ENCODE data around the gene USP53.
"Not testable (repeated sequence)": the region's sequence is repeated elsewhere in the genome, so short reads cannot be mapped to it uniquely, and the experiment has no call there.

Gene USP53

GRCh38 chr4:119229908-119230687 is 17.6 kb downstream of the USP53 start:
- no peak for DNase-seq

DNA sequence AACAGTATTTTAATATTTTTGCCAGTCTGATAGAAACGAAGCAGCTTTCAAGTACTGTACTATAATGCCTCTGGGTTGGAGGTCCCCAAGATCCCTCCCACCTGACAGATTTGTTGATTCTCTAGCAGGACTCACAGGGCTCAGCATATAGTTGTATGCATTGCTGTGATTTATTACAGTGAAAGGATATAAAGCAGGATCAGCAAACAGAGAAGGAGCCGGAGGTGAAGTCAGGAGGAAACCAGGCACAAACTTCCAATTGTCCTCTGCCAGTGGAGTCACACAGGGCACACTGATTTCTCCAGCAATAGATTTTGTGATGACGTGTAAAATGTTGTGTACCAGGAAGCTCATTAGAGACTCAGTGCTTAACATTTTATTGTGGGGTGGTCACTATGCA is 19.0 kb downstream of the USP53 start:
- no peak for DNase-seq

DNA sequence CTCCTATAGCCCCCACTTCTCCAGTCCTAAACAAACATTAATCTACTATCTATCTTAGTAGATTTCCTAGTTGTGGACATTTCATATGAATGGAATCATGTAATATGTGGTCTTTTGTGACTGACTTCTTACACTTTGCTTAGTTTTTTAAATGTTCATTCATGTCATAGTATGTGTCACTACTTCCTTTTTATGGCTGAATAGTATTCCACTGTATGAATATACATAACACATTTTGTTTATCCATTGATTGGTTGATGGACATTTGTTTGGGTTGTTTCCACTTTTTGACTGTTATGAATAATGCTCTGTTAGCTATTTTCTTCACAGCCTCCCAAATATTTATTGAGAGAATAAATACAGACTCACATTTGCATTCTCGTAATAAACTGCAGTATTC is 19.8 kb downstream of the USP53 start:
- no peak for DNase-seq

DNA sequence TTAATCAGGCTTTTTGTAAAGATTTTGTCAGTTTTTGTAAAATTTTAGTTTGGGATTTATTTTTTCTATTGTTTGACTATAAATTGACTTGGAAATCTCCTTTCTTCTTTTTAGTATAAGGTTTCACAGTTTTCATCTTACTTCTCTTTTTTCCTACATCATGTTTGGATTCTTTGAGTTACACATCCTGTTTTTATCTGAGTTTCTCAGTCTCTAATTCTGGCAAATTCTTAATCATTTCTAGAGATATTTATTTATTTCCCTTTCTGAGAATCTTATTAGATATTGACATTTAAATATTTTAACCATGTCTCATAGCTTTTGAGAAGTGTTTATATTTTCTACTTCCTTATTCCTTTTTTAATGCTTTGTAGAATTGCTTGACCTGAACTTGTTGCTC is 20.7 kb downstream of the USP53 start:
- DNase-seq = no peak

GRCh38 chr4:119233750-119234149 is 21.2 kb downstream of the USP53 start:
- DNase-seq = no peak

GRCh38 chr4:119237201-119237600 is 24.7 kb downstream of the USP53 start:
- no peak for DNase-seq

DNA sequence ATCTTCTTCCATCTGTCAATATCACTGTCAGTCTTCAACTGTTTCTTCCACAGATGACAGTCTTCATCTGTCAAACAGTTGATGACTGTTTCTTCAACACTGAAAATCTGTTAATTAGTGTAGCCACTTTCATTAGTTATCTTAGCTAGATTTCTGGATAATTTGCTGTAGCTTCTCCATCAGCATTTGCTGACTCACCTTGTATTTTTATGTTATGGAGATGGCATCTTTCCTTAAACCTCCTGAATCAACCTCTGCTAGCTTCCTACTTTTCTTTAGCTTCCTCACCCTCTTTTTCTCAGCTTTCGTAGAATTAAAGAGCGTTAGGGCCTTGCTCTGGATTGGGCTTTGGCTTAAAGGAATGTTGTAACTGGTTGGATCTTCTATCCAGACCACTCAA is 25.1 kb downstream of the USP53 start:
- DNase-seq = no peak

DNA sequence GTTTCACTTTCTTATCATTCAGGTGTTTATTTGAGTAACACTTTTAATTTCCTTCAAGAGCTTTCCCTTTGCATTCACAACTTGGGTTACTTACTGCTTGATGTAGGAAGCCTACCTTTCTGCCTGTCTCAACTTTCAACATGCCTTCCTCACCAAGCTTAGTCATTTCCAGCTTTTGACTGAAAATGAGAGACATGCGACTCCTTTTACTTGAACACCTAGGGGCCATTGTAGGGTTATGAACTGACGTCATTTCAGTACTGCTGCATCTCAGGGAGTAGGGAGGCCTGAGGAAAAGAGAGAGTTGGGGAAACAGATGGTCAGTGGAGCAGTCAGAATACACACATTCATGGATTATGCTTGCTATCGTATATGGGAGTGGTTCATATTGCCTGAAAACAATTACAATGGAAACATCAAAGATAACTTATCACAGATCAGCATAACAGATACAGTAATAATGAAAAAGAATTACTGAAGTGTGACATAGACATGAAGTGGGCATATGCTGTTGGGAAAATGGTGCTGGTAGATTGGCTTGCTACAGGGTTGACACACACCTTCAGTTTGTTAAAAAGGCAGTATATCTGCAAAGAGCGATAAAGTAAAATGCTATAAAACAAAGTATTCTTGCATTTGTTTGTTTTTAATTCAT is 25.7 kb downstream of the USP53 start:
- no peak for DNase-seq

DNA sequence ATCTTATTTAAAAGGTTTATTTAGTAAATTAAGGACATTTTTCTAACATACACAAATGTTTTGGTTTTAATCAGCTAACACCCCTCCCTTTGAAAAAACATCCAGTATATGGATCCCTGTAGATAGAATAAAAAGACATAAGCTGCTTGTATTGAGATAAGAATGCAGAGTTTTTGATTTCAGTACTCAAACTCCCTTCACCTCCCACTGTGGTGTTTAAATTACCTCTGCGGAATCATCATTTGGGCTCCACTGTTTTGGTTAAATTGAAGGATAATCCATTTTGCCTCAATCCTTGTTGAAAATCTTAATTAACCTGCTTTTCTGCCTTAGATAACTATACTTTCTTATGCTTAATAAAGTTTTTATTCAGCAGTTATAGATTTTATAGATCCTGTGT is 27.6 kb downstream of the USP53 start:
- no peak for DNase-seq

DNA sequence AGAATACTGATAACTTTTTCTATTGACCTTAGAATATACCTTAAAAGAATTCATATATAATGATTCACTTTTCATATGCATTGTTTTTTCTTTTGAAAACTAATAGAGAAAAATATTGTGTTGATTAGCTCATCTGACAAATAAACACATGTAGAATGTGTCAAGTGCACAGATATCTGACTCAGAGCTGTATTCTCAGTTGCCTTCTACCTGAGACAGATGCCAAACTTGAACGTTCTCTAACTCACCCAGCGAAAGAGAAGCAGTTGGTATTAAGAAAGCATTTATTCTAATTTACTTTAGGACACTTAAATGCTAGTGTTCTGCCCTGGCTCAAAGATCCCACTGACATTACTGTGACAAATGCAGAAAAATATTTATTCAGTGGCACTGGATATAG is 28.1 kb downstream of the USP53 start:
- no peak for DNase-seq

- DNase-seq = no peak
These were observed 29.9 kb downstream of the USP53 start for GRCh38 chr4:119242417-119242816.

- DNase-seq = no peak
These were observed 31.4 kb downstream of the USP53 start for GRCh38 chr4:119243868-119244267.

GRCh38 chr4:119244344-119244743 is 31.8 kb downstream of the USP53 start:
- DNase-seq = no peak

GRCh38 chr4:119244832-119245231 is 32.3 kb downstream of the USP53 start:
- no peak for DNase-seq

DNA sequence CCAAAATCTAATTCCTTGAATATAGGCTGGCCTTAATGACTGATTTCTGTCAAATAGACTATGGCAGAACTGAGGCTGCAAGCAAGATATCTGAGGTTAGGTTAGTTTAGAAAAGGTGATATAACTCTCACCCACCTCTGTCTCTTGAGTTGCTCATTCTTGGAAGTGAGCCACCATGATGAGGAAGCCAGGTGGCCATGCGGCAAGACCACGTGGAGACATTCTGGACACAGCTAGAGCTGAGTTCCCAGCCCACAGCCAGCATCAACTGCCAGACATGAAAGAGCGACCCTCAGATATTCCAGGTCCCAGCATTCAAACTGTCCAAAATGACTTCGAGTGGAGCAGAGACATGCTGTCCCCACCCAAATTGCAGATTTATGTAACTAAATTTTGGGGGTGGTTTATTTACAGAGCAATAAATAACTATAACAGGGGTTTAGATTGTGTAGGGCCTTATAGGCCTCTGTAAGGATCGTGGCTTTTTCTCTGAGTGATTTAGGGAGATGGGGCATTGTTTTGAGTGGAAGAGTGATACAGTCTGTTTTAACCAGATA is 33.7 kb downstream of the USP53 start:
- DNase-seq = no peak

GRCh38 chr4:119251037-119251436 is 38.5 kb downstream of the USP53 start:
- DNase-seq = not testable (repeated sequence)

GRCh38 chr4:119255223-119255622 is 42.7 kb downstream of the USP53 start:
- DNase-seq = peak in 1 of 2 experiments; percentile 6

DNA sequence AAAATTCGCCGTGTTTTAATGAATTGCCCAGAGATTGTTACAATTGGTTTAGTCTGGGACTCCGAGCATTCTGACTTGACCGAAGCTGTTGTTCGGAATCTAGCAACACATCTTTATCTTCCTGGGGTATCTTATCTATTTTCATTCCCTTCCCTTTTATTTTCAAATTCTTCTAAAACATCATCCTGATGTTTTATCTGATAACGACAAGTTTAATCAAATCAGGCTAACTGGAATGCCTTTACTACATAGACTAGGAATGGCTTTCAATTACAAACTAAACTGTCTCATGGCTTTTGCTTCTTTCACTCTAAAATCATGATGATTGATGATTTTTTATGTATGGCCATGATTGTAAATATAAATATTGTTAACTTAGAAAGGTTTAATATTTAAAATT is 48.0 kb downstream of the USP53 start:
- no peak for DNase-seq

DNA sequence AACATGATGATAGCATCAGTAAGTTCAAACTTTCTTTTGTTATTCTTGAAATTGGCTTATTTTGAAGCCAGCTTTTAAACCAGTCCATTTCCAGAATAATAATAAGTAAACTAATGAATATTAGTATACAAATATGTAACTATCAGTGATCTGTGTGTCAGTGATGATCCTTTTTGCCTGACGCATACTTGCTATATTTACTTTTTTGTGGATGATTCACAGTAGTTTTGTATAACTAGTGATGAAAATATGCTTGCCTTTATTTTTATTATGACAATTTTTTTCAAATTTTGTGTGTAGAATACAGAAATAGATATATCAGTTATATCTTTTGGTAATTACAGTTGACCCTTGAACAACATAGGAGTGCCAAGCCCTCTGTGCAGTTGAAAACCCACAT is 49.5 kb downstream of the USP53 start:
- DNase-seq = no peak

GRCh38 chr4:119264743-119265142 is 52.2 kb downstream of the USP53 start:
- DNase-seq = no peak

GRCh38 chr4:119266153-119266552 is 53.6 kb downstream of the USP53 start:
- DNase-seq = no peak

DNA sequence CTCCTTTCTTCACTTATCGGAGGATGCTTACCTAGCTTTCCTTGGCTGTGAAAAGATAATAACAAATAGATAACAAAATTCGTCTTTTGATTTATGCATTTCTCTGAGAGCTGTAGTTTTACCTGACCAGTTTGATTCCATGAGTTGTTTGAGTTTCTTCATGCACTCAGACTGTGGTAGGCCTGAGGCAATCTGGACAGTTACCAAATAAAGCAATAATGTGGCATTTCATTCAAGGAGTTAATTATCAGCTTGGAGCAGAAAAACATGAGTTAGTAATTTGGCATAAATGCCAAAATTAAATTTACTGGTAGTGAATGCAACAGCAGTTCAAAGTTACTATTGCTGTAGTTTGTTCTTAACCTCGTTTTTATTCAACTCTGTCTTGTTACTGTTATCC is 56.0 kb downstream of the USP53 start:
- DNase-seq = no peak

DNA sequence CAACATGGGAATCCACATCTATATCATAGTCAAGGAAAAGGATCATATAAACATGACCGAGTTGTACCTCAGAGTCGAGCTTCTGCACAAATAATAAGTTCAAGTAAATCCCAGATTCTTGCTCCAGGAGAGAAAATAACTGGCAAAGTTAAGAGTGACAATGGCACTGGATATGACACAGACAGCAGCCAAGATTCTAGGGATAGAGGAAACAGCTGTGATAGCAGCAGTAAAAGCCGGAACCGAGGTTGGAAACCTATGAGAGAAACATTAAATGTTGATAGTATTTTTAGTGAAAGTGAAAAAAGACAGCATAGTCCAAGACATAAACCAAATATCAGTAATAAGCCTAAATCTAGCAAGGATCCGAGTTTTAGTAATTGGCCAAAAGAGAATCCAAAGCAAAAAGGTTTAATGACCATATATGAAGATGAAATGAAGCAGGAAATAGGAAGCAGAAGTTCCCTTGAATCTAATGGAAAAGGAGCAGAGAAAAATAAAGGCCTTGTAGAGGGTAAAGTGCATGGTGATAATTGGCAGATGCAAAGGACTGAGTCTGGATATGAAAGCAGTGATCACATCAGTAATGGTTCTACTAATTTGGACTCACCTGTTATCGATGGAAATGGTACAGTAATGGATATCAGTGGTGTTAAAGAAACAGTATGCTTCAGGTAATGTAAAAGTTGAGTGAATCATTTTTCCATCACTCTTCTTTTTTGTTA is 59.0 kb downstream of the USP53 start:
- DNase-seq = no peak

DNA sequence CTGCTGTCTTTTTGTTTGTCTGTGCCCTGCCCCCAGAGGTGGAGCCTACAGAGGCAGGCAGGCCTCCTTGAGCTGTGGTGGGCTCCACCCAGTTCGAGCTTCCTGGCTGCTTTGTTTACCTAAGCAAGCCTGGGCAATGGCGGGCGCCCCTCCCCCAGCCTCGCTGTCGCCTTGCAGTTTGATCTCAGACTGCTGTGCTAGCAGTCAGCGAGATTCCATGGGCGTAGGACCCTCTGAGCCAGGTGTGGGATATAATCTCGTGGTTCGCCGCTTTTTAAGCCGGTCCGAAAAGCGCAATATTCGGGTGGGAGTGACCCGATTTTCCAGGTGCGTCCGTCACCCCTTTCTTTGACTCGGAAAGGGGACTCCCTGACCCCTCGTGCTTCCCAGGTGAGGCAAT is 67.0 kb downstream of the USP53 start:
- not testable (repeated sequence) for DNase-seq

Data from NCI-H526 (cell line).